Amygdala (tissue), 56 donors: ENCODE measurements around the gene NANOGP8.

Source experiments
- DNase-seq, 56 donors: peaks; one replicate each; lab custom pipeline; 2025; lab: John Stamatoyannopoulos, UW

Gene NANOGP8

DNA sequence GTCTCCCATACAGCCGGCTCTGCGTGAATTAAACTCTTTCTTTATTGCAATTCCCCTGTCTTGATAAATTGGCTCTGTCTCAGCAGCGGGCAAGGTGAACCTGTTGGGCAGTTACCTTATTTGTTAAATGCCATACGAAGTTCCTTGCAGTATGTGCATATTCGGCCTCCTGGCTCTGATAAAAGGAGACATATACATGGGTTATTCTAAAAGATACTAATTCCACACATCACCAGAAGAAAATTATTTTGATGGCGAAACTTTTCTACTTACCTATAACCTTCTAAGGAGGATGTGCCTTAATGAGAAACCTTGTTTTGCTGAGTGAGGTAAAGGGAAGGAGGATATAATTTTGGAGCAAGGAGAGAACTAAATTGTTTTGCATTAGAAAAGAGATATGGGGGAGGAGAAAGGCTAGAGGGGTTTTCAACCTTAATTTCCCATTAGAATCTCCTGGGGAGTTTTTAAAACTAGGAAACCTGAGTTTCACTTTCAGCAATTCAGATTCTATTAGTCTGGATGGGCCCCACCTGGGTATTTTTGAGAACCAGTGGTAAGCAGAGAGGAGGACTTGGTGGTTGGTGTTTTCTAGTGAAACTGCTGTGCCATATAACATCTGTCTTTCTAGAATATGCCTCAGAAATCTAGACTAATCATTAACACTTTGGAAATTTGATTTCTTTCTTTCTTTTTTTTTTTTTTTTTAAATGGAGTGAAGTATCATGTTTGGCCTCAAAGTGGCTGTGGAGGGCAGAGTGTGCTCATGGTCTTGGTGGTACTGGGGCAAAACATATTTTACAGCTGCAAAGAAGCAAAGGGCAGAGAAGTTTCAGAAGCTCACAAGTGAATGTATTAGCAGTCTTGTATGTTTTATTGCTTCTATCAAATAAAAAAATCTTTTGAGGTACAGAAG is 23.0 kb downstream of the NANOGP8 start:
- no peak for DNase-seq

DNA sequence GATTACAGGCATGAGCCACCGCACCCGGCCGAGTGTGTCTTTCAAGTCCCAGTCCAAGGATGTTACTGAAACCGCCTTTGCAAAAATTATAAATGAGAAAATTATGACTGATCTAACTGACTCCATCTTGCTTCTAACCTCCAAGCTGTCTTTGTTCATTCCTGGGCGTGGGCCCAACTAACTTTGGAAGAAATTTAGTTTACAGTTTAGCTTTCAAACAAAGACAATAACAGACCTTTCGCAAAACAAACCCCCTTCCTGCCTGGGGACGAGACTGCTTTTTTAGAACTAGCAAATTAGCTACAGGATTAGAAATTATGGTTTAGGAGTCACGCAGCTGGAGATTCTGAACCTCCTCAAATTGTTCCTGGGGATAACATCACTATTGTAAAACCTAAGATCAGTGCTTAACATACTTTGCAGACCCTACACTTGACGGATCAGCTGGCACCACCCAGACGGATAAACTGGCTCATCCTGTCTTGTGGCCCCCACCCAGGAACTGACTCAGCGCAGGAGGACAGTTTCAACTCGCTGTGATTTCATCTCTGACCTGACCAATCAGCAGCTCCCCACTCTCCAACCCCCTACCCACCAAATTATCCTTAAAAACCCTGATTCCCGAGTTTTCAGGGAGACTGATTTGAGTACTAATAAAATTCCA is 23.8 kb downstream of the NANOGP8 start:
- no peak for DNase-seq

DNA sequence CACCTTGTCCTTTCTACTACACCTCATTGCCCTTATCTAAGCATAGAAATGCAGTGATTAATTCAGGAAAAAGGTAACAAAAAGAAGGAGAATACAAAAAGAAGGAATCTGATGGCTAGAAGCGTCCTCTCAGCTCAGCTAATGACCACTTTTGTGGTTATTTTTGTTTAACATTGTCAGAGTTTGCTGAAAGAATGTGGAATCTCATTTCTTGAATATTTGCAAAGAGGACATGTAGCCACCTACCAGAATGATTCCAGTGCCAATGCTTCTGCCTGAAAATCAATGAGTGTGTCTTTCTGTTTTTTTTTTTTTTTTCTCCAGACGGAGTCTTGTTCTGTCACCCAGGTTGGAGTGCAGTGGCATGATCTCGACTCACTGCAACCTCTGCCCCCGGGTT is 24.5 kb downstream of the NANOGP8 start:
- DNase-seq = no peak

DNA sequence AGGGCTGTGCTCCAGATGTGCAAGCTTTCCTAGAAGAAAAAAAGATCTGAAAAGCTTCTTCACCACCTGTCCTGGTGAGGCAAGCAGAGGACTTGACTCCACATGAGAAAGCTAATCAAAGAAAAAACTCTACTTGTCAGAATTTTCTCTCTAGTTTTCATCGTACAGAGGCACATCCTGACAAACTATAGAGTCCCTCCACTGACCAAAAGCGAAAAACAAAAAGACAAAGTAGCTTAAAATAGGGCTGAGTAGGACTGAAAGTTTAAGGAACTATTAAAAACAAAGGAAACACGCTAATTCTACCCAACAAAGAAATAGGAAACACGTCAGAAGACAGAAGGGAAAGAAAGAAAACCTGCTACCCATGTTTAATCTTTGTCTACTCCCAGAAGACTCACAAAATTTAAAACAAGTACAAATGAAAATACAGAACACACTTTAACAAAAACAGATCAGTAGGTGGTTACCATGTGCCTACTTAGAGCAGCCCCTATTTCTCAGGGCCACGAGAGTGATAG is 26.5 kb downstream of the NANOGP8 start:
- no peak for DNase-seq

DNA sequence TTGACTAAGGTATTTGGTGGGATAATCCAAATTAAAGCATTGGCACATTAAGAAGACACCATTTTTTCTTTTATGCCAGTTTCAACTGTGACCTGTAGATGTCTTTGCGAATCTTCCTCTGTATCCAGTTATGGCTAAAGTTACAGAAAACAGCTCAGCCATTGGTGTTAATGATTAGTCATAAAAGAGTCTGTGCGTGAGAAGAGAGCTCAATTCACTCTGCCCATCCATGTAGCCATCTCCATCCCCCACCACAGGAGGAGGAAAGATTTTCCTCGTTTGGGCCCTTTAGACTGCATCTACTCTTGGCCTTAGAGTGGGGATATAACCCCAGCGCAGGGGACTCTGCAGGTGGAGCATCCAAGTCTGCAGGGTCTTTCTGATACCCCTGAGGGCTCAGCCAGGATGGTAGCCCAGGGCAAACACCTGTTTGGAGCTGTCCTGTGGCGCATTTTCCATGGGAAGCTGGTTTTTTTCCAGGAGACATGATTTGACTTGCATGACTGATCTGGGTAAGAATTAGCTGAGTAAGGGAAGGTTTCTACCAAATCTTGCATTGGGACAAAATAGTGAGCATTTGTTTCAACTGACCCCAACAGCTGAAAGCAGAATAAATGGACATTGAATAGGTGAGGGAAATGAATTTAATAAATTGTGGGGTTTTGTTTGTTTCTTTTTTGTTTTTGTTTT is 29.5 kb downstream of the NANOGP8 start:
- no peak for DNase-seq

DNA sequence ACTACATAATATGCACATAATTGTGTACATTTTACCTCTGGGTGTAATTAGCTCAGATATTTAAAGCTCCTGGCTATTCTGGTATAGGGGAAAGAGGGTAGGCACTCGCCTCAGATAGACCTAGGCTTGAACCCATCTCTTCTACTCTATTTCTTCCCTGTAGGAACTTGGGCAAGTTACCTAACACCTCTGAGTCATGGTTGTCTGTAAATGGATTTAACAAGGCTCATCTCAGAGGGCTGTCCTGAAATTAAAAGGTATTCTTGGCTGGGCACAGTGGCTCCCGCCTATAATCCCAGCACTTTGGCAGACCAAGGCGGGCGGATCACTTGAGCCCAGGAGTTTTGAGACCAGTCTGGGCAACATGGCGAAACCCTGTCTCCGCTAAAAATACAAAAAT is 30.7 kb downstream of the NANOGP8 start:
- no peak for DNase-seq

DNA sequence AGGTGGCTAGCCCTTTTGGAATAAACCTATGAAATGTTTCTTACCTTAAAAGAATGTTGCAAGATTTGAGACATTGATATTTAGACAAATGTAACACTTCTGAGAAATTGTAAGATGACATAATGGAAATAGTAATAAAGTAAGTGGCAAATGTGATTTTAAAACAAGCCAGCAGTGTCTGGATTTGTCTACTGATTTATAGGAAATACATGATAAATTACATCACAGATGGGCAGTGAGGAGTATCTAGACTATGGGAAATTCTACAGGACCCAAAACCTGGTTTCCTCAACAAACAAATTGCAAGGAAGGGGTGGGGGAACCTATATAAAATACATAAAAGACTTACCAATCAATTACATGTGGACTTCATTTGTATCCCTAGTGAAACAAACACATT is 37.1 kb downstream of the NANOGP8 start:
- no peak for DNase-seq

DNA sequence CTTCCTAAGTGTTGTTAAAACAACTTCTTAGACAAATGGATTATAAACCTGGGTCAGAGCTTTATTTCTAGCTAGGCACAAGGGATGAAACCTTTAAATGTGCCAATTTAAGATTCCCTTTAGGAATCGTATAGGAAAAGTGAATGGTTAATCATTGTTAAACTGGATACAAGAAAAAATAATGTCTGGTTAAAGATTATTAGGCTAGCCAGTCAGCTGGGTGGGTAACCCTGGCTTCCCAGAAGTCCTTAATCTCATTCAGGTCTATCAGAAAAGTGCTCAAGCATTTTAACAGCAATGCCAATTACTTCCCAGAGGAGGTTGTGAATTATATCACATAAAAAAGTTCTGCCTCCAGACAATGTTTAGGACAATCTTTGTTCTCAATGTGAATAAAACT is 37.6 kb downstream of the NANOGP8 start:
- no peak for DNase-seq

DNA sequence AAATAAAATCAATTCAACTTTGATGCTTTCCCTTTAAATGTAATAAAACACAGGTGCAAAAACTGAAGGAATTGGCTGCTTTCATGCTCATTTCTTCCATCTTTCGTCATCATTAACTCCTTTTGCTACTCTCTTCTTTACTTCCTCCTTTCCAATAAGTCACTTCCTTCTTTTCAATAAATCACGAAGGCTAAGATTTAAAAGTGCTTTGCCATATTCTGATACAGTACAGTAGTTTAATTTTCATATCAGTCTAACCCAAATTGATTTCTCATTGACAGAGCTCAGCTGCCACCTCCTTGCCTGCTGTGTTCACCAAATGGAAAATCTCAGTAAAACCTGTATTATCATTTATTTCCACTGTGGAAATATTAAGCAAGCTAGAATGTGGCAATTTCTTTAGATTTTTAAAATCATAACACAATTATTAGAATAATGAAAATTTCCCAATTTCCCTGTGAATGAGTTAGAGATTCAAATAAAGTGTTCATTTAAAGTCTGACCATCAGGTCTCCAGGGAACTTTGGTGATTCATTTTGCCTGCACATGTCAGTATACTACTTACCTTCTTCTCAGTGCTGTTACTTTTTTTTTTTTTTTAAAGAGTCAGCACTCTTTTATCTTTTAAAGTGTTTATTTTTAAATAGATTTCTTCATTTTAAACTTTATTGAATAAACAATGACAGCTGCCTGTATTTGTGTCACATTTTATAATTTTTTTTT is 41.6 kb downstream of the NANOGP8 start:
- DNase-seq = no peak

DNA sequence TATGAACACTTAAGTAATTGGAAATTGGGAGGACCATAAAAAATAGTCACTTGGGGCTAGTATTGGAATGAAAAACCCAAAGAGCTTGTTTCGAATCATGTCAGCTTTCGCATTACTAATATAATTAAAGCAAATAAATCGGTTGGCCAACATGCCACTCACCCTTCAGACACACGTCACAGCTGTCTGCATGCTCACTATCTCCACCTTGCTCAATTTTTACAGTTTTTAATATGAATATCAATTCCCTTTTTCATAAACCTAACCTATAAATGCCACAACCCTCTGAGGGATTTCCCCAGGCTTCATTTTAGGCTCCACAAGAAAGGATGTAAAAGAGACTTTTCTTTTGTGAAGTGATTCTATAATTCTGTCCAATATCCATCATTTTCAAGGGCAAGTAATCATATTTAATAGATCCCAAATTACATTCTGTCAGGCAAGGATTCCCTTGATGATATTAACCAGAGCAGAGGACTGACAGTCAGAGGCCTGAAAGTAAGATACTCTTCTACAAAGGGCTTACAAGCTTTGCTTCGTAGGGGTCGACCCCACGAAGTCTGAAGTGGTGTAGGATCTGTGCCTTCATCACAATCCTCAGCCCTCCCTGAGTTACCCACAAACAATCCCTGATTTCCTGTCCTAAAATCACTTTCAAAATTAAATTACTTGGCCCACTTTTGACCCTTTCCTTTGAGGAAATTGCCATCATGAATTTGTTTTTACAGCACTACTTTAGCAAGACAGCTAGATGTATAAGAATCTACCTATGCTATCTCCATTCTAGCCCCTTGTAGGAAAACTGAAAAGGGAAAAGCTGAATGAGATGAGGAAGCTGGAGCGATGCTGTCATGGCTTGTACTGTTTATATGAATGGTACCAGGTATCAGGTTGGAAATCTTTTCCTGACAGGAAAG is 44.5 kb downstream of the NANOGP8 start:
- no peak for DNase-seq

DNA sequence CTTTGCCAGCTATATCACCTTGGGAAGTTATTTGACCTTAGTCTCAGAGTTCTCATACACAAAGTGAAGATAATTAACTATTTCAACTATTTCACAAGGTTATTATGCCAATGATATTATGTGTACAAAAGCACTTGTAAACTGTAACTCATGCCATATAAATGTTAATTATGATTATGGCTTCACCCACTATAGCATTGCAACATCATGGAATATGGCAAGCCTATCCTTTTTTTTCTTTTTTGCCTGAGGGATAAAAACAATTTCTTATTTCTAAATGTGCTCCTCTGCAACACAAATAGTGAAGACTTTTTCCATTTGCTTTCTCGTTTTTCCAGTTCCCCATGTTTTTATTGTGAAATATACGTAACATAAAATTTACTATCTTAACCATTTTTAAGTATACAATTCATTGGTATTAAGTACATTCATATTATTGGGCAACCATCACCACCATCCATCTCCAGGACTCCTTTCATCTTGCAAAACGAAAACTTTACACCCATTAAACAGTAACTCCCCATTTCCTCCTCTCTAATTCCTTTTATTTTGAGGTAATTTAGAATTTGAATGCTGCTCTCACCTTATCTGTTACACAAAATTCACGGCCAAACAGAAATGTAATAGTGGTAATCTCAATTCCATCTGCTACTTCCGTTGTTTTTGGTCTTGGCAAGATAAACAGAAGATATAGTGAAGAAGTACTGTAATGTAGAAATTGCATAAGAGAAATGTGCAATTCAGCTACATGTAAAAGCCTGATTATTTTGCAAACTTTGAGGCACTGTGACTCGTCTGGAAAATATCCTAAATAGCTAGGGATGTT is 46.3 kb downstream of the NANOGP8 start:
- DNase-seq = no peak
